Activated naive CD4-positive, alpha-beta T cell treated with anti-CD3 and anti-CD28 coated beads, Interleukin-2, amount 50 U/mL, for 72 hours (primary cell): ENCODE measurements around the gene FAM131C. TPM values are rescaled to one million over a fixed set of nuclear protein-coding genes. Genes with fewer than 3 reads are reported as not detected.
"Not testable (repeated sequence)": the region's sequence is repeated elsewhere in the genome, so short reads cannot be mapped to it uniquely, and the experiment has no call there.

Experiments
- ATAC-seq, 2 donors: fragments of 150-1000 bp; cut with Tn5 transposase; 2 replicates each; pipeline ENCODE4 v1.10.0; 2021; ENCODE audit warnings: mild to moderate bottlenecking in 2 of 2, moderate library complexity in 2 of 2
- DNase-seq, 2 donors: peaks; one replicate each; pipeline ENCODE4 v3.0.0; 2021 to 2022; ENCODE audit warnings: low spot score in 2 of 2
- H3K27ac Mint-ChIP-seq, 2 donors: one replicate each; pipeline ENCODE4 v1.8.0; 2022; ENCODE audit warnings: mild to moderate bottlenecking in 2 of 2, mixed read lengths in 2 of 2
- H3K36me3 Mint-ChIP-seq, 2 donors: one replicate each; pipeline ENCODE4 v1.8.0; 2022; ENCODE audit warnings: mixed read lengths in 2 of 2
- H3K9me3 Mint-ChIP-seq, 2 donors: one replicate each; pipeline ENCODE4 v1.8.0; 2022; ENCODE audit warnings: mixed read lengths in 2 of 2
- total RNA-seq, 2 donors: library from RNA; stranded (reverse); gene quantifications; one replicate each; pipeline ENCODE4 v1.2.3, GENCODE V29; 2022

Gene FAM131C
- total RNA-seq, 2 donors from 2014 or later = 1.2 TPM; not detected in 1

- ATAC-seq (no peak), DNase-seq (no peak)
- no peaks in the 10 kb centered on the region for H3K9me3 Mint-ChIP-seq
- H3K36me3 Mint-ChIP-seq = no peaks in the 10 kb centered on the region
- H3K27ac Mint-ChIP-seq = no peak overlapping the region
These were observed 1.8 kb downstream of the FAM131C start for GRCh38 chr1:16071614-16072013.

- H3K36me3 Mint-ChIP-seq = no peaks in the 10 kb centered on the region
- DNase-seq = no peak
- no peak for ATAC-seq
- H3K27ac Mint-ChIP-seq = no peak overlapping the region
- H3K9me3 Mint-ChIP-seq = no peaks in the 10 kb centered on the region
These were observed 2.7 kb downstream of the FAM131C start for GRCh38 chr1:16070640-16071355.

GRCh38 chr1:16068356-16069270 is 4.8 kb downstream of the FAM131C start:
- H3K36me3 Mint-ChIP-seq = no peaks in the 10 kb centered on the region
- ATAC-seq = no peak
- H3K27ac Mint-ChIP-seq = no peak overlapping the region

GRCh38 chr1:16067933-16068332 is 5.5 kb downstream of the FAM131C start:
- ATAC-seq (no peak), DNase-seq (no peak)
- H3K36me3 Mint-ChIP-seq = no peaks in the 10 kb centered on the region
- no peak overlapping the region for H3K27ac Mint-ChIP-seq
- no peaks in the 10 kb centered on the region for H3K9me3 Mint-ChIP-seq

More at GRCh38 chr1:16068356-16069270, 4.8 kb downstream of the FAM131C start:
- H3K9me3 Mint-ChIP-seq = no peaks in the 10 kb centered on the region
- DNase-seq = no peak

GRCh38 chr1:16067127-16067768 is 6.2 kb downstream of the FAM131C start:
- Mint-ChIP-seq H3K27ac (no peak overlapping the region), H3K9me3 (no peaks in the 10 kb centered on the region), H3K36me3 (no peaks in the 10 kb centered on the region)
- DNase-seq = no peak
- peak in 1 of 2 donors; percentile 18 for ATAC-seq

- DNase-seq = no peak
- no peaks in the 10 kb centered on the region for H3K9me3 Mint-ChIP-seq
- H3K36me3 Mint-ChIP-seq = no peaks in the 10 kb centered on the region
- no peak for ATAC-seq
- H3K27ac Mint-ChIP-seq = no peak overlapping the region
These were observed 7.2 kb downstream of the FAM131C start for GRCh38 chr1:16066245-16066644.

GRCh38 chr1:16065269-16065576 is 8.2 kb downstream of the FAM131C start:
- H3K27ac Mint-ChIP-seq = peak overlapping the region in 1 of 2 donors; percentile 28
- DNase-seq (no peak), ATAC-seq (no peak)
- H3K36me3 Mint-ChIP-seq = no peaks in the 10 kb centered on the region
- no peaks in the 10 kb centered on the region for H3K9me3 Mint-ChIP-seq

GRCh38 chr1:16064536-16065268 is 8.7 kb downstream of the FAM131C start:
- Mint-ChIP-seq H3K36me3 (no peaks in the 10 kb centered on the region), H3K27ac (peak overlapping the region in 1 of 2 donors; percentile 53), H3K9me3 (no peaks in the 10 kb centered on the region)
- DNase-seq (no peak), ATAC-seq (no peak)

- no peak for ATAC-seq
These were observed 9.5 kb downstream of the FAM131C start for GRCh38 chr1:16063921-16064320.

GRCh38 chr1:16063226-16063829 is 10.1 kb downstream of the FAM131C start:
- Mint-ChIP-seq H3K36me3 (no peaks in the 10 kb centered on the region), H3K27ac (no peak overlapping the region), H3K9me3 (no peaks in the 10 kb centered on the region)
- ATAC-seq = no peak
- DNase-seq = no peak

More at GRCh38 chr1:16063921-16064320, 9.5 kb downstream of the FAM131C start:
- Mint-ChIP-seq H3K36me3 (no peaks in the 10 kb centered on the region), H3K9me3 (no peaks in the 10 kb centered on the region), H3K27ac (no peak overlapping the region)
- DNase-seq = no peak

GRCh38 chr1:16062687-16063075 is 10.8 kb downstream of the FAM131C start:
- not testable (repeated sequence) for H3K9me3 Mint-ChIP-seq, DNase-seq, ATAC-seq, H3K27ac Mint-ChIP-seq, H3K36me3 Mint-ChIP-seq

GRCh38 chr1:16061989-16062686 is 11.3 kb downstream of the FAM131C start:
- H3K36me3 Mint-ChIP-seq, H3K27ac Mint-ChIP-seq, DNase-seq, ATAC-seq, H3K9me3 Mint-ChIP-seq: not testable (repeated sequence)

- ATAC-seq = no peak
- Mint-ChIP-seq H3K9me3 (no peaks in the 10 kb centered on the region), H3K36me3 (no peaks in the 10 kb centered on the region), H3K27ac (no peak overlapping the region)
- no peak for DNase-seq
These were observed 12.2 kb downstream of the FAM131C start for GRCh38 chr1:16061266-16061665.

- ATAC-seq, H3K27ac Mint-ChIP-seq, H3K36me3 Mint-ChIP-seq, H3K9me3 Mint-ChIP-seq, DNase-seq: not testable (repeated sequence)
These were observed 14.9 kb downstream of the FAM131C start for GRCh38 chr1:16058394-16059120.

- H3K36me3 Mint-ChIP-seq, DNase-seq, H3K9me3 Mint-ChIP-seq, ATAC-seq: not testable (repeated sequence)
- H3K27ac Mint-ChIP-seq = peak overlapping the region in 1 of 2 donors; percentile 20
These were observed 16.0 kb downstream of the FAM131C start for GRCh38 chr1:16057314-16057915.
